HG02852 (cell line): ENCODE data around the gene SEC22C.
"Not testable (repeated sequence)": the region's sequence is repeated elsewhere in the genome, so short reads cannot be mapped to it uniquely, and the experiment has no call there.

Experiments used
- ATAC-seq: cut with Tn5 transposase; IDR thresholded peaks from one replicate; pipeline ENCODE4 v1.9.1; 2021; ENCODE audit warnings: mild to moderate bottlenecking, moderate library complexity; ENCODE audit not compliant: unreplicated experiment

The SEC22C gene, protein sequence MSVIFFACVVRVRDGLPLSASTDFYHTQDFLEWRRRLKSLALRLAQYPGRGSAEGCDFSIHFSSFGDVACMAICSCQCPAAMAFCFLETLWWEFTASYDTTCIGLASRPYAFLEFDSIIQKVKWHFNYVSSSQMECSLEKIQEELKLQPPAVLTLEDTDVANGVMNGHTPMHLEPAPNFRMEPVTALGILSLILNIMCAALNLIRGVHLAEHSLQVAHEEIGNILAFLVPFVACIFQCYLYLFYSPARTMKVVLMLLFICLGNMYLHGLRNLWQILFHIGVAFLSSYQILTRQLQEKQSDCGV

GRCh38 chr3:42581709-42582473 lies at the start of gene SEC22C:
Gene SEC22C, minus strand, starts transcription at chr3:42581967. Its CDS starts 12,921 bp downstream, at chr3:42569046.
- peak; percentile 92 for ATAC-seq

DNA sequence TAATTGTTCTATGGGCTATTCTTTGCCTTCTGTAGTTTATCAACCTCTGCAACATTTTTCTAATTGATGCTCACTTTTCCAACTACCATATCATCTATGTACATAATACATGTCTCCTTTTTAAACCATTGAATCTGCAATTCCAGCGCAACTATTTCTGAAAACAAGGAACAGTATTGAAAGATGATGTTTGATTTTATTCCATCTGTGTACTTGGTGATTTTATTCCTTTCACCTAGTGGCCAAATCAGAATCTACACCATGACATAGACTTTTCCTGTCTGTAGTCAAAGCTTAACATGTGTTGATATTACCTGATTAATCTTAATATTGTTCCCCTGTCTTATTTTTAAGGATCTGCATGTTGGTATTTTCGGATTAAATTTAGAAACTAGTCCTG lies 31.7 kb upstream of the SEC22C start:
- no peak for ATAC-seq

- ATAC-seq = no peak
Measured at GRCh38 chr3:42612928-42613327, 31.2 kb upstream of the SEC22C start.

- ATAC-seq = no peak
Measured at GRCh38 chr3:42612217-42612616, 30.4 kb upstream of the SEC22C start.

GRCh38 chr3:42610976-42611375 lies 29.2 kb upstream of the SEC22C start:
- ATAC-seq = no peak

GRCh38 chr3:42608581-42608980 lies 26.8 kb upstream of the SEC22C start:
- no peak for ATAC-seq

GRCh38 chr3:42605546-42606173 lies 23.9 kb upstream of the SEC22C start:
- no peak for ATAC-seq

DNA sequence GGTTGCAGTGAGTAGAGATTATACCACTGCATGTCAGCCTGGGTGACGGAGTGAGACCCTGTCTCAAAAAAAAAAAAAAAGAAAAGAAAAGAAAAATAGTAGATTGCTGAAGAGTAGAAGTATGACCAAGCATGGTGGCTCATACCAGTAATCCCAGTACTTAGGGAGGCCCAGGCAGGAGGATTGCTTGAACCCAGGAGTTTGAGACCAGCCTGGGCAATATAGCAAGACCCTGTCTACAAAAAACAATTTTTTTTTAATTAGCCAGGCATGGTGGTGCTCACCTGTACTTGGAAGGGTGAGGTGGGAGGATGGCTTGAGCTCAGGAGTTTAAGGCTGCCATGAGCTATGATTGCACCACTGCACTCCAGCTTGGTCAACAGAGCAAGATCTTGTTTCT lies 21.2 kb upstream of the SEC22C start:
- ATAC-seq = no peak

DNA sequence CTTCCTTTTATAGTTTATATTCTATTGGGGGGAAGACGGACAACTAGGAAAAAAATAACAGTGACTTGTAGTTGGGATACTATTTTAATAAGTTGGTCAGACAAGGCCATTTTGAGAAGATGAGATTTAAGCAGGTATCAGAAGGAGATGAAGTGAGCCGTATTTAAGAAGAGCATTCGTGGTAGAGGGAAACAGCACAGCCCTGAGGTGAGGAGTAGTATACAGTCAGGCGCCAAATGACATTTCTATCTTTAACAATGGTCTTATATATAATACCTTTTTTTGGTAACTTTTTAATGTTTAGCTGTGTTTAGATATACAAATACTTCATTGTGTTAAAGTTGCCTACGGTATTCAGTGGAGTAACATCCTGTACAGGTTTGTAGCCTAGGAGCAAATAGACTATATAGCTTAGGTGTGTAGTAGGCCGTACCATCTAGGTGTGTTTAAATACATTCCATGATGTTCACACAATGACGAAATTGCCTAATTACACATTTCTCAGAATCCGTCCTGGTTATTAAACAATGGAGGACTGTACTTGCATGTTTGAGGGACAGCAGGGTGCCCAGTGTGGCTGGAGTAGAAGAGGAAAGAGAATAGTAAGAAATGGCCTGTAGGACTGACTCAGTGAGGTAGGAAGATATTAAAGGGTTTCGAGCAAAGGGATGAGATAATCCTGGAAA lies 20.3 kb upstream of the SEC22C start:
- no peak for ATAC-seq

- peak; percentile 25 for ATAC-seq
Measured at GRCh38 chr3:42600958-42601675, 19.4 kb upstream of the SEC22C start.

- peak; percentile 82 for ATAC-seq
Measured at GRCh38 chr3:42600111-42600957, 18.6 kb upstream of the SEC22C start, which contains the start of gene NKTR. Gene NKTR, plus strand, starts transcription at chr3:42600686. Its CDS starts 321 bp downstream, at chr3:42601007.

DNA sequence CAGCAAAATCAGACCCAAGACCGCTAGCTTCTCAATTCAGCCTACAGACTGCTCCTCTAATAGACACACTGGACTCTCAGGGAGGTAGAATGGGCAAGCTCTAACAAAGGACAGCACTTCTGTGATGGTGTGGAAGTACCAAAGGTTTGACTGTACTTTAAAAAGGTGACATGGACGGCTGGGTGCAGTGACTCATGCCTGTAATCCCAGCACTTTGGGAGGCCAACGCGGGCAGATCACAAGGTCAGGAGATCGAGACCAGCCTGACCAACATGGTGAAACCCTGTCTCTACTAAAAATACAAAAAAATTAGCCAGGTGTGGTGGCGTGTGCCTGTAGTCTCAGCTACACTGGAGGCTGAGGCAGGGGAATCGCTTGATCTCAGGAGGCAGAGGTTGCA lies 15.3 kb upstream of the SEC22C start:
- not testable (repeated sequence) for ATAC-seq

DNA sequence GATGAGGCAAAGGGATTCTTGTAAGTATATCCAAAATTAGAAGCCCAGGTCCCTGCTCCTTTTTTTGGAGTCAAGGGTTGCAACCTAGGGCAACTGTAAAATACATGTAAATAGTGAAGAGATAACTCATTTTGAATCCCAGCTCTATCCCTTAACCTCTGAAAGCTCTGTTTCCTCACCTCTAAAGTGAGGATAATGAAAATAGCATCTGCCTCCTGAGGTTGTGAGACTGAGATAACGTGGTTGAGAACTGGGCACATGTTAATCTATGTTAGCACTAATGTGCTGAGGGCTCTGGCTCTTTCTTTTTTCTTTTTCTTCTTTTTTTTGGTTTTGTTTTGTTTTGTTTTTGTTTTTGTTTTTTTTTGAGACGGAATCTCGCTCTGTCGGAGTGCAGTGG lies 13.9 kb upstream of the SEC22C start:
- ATAC-seq = no peak

DNA sequence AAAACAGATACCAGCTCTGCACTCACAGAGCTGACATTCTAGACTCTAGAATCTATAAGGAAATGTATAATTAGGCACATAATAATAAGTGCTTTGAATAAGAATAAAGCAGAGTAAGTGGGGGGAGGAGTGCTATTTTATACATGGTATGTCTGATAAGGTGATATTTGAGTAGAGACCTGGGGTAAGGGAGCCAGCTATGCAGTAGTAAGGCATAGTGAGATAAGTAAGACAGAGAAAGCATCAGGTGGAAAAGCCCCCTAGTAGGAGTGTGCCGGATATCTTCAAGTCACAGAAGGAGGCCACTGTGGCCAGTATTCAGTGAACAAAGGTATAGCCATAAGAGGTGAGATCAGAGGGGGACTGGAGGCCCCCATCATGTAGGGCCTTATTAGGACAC lies 11.9 kb upstream of the SEC22C start:
- no peak for ATAC-seq

DNA sequence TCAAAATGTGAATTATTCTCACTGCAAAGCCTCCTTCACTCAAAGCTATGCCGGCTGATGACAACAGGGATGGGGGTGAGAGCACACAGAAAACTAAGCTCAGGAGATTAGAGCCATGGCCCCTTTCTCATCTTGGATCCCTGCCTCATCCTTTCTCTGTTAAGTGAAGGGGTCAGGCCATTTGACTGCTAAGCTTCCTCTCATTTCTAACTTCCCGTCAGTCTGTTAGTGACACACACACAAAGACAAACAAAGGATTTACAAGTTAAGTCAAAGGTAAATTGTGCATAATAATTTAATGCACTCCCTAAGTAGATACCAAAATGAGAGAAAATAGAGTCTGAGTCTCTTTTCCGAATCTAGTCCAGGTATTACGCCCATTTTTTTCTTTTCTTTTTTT lies 10.0 kb upstream of the SEC22C start:
- ATAC-seq = no peak

DNA sequence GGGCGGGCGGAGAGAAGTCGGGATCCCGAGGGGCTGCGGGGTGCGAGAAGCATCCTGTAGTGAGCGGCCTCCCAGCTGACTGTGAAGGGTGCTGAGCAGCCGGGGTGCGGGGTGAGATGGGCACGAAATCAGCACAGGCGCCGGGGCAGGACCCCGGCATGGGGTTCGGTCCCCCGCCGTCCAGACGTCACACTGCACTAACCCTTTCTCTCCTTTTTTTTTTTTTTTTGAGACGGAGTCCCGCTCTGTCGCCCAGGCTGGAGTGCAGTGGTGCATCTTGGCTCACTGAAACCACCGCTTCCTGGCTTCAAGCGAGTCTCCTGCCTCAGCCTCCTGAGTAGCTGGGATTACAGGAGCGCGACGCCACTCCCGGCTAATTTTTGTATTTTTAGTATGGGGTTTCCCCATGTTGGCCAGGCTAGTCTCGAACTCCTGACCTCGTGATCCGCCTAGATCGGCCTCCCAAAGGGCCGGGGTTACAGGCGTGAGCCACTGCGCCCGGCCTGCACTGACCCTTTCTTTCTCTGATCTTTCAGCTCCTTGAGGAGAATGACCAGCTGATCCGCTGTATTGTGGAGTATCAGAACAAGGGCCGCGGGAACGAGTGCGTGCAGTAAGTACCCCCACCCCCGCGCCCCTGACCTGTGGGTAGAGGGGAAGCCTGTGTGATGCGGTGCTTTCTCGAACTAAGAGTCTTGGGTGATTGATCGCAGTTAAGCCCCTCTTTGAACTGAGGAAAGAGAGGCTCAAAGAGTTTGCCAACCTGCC lies 9.4 kb upstream of the SEC22C start:
- no peak for ATAC-seq

DNA sequence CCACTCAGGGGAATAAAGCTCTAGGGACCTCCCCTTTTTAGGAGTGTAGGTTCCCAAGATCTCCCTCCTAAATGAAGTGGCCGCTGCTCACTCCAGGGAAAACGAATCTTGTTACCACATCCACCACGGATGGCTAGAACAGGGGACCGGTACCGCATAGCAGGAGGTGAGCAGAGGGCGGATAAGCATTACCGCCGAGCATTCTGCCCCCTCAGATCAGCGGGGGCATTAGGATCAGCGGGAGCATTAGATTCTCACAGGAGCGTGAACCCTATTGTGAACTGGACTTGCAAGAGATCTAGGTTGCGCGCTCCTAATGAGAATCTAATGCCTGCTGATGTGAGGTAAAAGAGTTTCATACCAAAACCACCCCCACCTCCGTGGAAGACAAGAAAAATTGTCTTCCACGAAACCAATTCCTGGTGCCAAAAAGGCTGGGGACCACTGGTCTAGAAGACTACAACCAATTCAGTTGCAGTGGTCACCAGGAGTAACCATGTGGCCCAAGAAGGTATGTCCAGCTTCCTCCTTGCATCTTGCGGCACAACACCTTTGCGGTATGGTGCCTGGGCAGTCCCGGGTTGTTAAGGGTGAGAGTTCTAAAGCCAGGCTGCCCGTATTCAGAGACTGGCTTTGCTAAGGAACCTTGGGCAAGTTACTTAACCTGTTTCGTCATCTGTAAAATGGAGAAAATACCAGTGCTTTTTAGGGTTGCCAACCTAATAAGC lies 7.8 kb upstream of the SEC22C start:
- no peak for ATAC-seq

DNA sequence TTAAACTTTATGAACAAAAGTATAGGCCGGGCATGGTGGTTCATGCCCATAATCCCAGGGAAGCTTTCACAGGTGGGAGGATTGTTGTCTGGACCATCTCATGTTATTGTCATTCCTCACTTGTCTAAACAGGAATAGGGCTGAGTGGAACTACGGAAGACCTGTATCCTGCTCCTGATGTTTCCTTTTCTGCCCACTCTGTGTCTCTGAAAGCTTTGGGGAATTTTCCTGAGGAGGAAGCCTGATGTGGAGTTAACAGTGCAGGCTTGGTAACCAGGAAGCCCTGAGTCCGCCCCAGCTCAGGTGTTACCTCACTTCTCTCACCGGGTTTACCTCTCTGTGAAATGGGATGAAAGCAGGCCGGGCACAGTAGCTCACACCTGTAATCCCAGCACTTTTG lies 6.9 kb upstream of the SEC22C start:
- ATAC-seq = no peak
